ENCODE results near the gene MED4.
"Not testable (repeated sequence)": the region's sequence is repeated elsewhere in the genome, so short reads cannot be mapped to it uniquely, and the experiment has no call there.

Gene MED4

GRCh38 chr13:48096670-48097069 is 1.8 kb upstream of the MED4 start:
- H3K27ac ChIP-seq, result no peak overlapping the region
- DNase-seq (ENCODE audit: low read depth, low spot score), result no peak

- DNase-seq (ENCODE audit: low read depth, low spot score), result no peak
Observed at GRCh38 chr13:48094404-48094780, 512 bp downstream of the MED4 start.

GRCh38 chr13:48093588-48093987 is 1.3 kb downstream of the MED4 start:
- no peak overlapping the region for H3K27ac ChIP-seq
- no peak for DNase-seq (ENCODE audit: low read depth, low spot score)

More at GRCh38 chr13:48094404-48094780, 512 bp downstream of the MED4 start:
- peak overlapping the region; percentile 28 for H3K27ac ChIP-seq

GRCh38 chr13:48086272-48086671 is 8.6 kb downstream of the MED4 start:
- no peak for DNase-seq (ENCODE audit: low read depth, low spot score)

GRCh38 chr13:48081739-48082138 is 13.2 kb downstream of the MED4 start:
- no peak for DNase-seq (ENCODE audit: low read depth, low spot score)

More at GRCh38 chr13:48086272-48086671, 8.6 kb downstream of the MED4 start:
- H3K27ac ChIP-seq, result no peak overlapping the region

GRCh38 chr13:48078251-48078656 is 16.6 kb downstream of the MED4 start:
- H3K27ac ChIP-seq, result no peak overlapping the region
- no peak for DNase-seq (ENCODE audit: low read depth, low spot score)

More at GRCh38 chr13:48081739-48082138, 13.2 kb downstream of the MED4 start:
- H3K27ac ChIP-seq, result no peak overlapping the region

GRCh38 chr13:48074006-48074405 is 20.9 kb downstream of the MED4 start:
- H3K27ac ChIP-seq, result no peak overlapping the region
- DNase-seq (ENCODE audit: low read depth, low spot score), result no peak

GRCh38 chr13:48072787-48073186 is 22.1 kb downstream of the MED4 start:
- H3K27ac ChIP-seq, result peak overlapping the region; percentile 47
- DNase-seq (ENCODE audit: low read depth, low spot score), result no peak

GRCh38 chr13:48072304-48072703 is 22.6 kb downstream of the MED4 start:
- H3K27ac ChIP-seq, result peak overlapping the region; percentile 47
- peak; percentile 37 for DNase-seq (ENCODE audit: low read depth, low spot score)

GRCh38 chr13:48070942-48071341 is 24.0 kb downstream of the MED4 start:
- no peak overlapping the region for H3K27ac ChIP-seq

GRCh38 chr13:48069573-48069972 is 25.3 kb downstream of the MED4 start:
- DNase-seq (ENCODE audit: low read depth, low spot score), result no peak
- no peak overlapping the region for H3K27ac ChIP-seq

More at GRCh38 chr13:48070942-48071341, 24.0 kb downstream of the MED4 start:
- no peak for DNase-seq (ENCODE audit: low read depth, low spot score)

- no peak for DNase-seq (ENCODE audit: low read depth, low spot score)
- H3K27ac ChIP-seq, result no peak overlapping the region
Observed at GRCh38 chr13:48068952-48069351, 26.0 kb downstream of the MED4 start.

GRCh38 chr13:48068036-48068435 is 26.9 kb downstream of the MED4 start:
- no peak overlapping the region for H3K27ac ChIP-seq
- DNase-seq (ENCODE audit: low read depth, low spot score), result no peak

- DNase-seq (ENCODE audit: low read depth, low spot score), result no peak
- H3K27ac ChIP-seq, result peak overlapping the region; percentile 28
Observed at GRCh38 chr13:48066310-48066989, 28.5 kb downstream of the MED4 start.

GRCh38 chr13:48059951-48060350 is 35.0 kb downstream of the MED4 start:
- H3K27ac ChIP-seq; DNase-seq (ENCODE audit: low read depth, low spot score): not testable (repeated sequence)

- DNase-seq (ENCODE audit: low read depth, low spot score); H3K27ac ChIP-seq: not testable (repeated sequence)
Observed at GRCh38 chr13:48058536-48058935, 36.4 kb downstream of the MED4 start.

GRCh38 chr13:48055712-48056111 is 39.2 kb downstream of the MED4 start:
- DNase-seq (ENCODE audit: low read depth, low spot score), result no peak
- no peak overlapping the region for H3K27ac ChIP-seq

GRCh38 chr13:48054601-48055000 is 40.3 kb downstream of the MED4 start:
- DNase-seq (ENCODE audit: low read depth, low spot score), result no peak

GRCh38 chr13:48050550-48050949 is 44.4 kb downstream of the MED4 start:
- no peak for DNase-seq (ENCODE audit: low read depth, low spot score)
- no peak overlapping the region for H3K27ac ChIP-seq

More at GRCh38 chr13:48054601-48055000, 40.3 kb downstream of the MED4 start:
- no peak overlapping the region for H3K27ac ChIP-seq

GRCh38 chr13:48043789-48044503 is 51.0 kb downstream of the MED4 start:
- H3K27ac ChIP-seq, result peak overlapping the region; percentile 26
- no peak for DNase-seq (ENCODE audit: low read depth, low spot score)

- no peak for DNase-seq (ENCODE audit: low read depth, low spot score)
- no peak overlapping the region for H3K27ac ChIP-seq
Observed at GRCh38 chr13:48042894-48043293, 52.0 kb downstream of the MED4 start.

- no peak for DNase-seq (ENCODE audit: low read depth, low spot score)
- no peak overlapping the region for H3K27ac ChIP-seq
Observed at GRCh38 chr13:48040896-48041295, 54.0 kb downstream of the MED4 start.
